Smooth muscle cell (in vitro differentiated cells): ENCODE results near the gene EXOC3L4. TPM values are rescaled to one million over a fixed set of nuclear protein-coding genes. Genes with fewer than 3 reads are reported as not detected.

Source experiments
- DNase-seq: peaks from one replicate; lab custom pipeline; 2025; ENCODE audit not compliant: unreplicated experiment; lab: John Stamatoyannopoulos, UW
- H2AFZ ChIP-seq: fragments of 200-600 bp; sonication (generic); 2 replicates; pipeline ENCODE4 v1.6.0; 2016; ENCODE audit warnings: antibody characterized with exemption, low read depth, mild to moderate bottlenecking
- H3F3A ChIP-seq: fragments of 200-600 bp; sonication (generic); 2 replicates; pipeline ENCODE4 v1.6.0; 2017; ENCODE audit warnings: antibody characterized with exemption, low read depth
- H3K27ac ChIP-seq: fragments of 200-600 bp; sonication (generic); 2 replicates; pipeline ENCODE4 v1.5.1; 2016; ENCODE audit warnings: low read depth, mild to moderate bottlenecking
- H3K27me3 ChIP-seq: fragments of 200-600 bp; sonication (generic); 2 replicates; pipeline ENCODE4 v1.6.1; 2016; ENCODE audit warnings: low read depth, mild to moderate bottlenecking
- H3K36me3 ChIP-seq: fragments of 200-600 bp; sonication (generic); 2 replicates; pipeline ENCODE4 v1.5.1; 2016; ENCODE audit warnings: low read depth
- H3K4me1 ChIP-seq: fragments of 200-600 bp; sonication (generic); 2 replicates; pipeline ENCODE4 v1.5.1; 2016; ENCODE audit warnings: low read depth
- H3K4me2 ChIP-seq: fragments of 200-600 bp; sonication (generic); 2 replicates; pipeline ENCODE4 v1.6.0; 2016; ENCODE audit warnings: mild to moderate bottlenecking
- H3K4me3 ChIP-seq: fragments of 200-600 bp; sonication (generic); 2 replicates; pipeline ENCODE4 v1.5.1; 2016; ENCODE audit warnings: mild to moderate bottlenecking
- H3K79me2 ChIP-seq: fragments of 200-600 bp; sonication (generic); 2 replicates; pipeline ENCODE4 v1.6.0; 2016; ENCODE audit warnings: low read depth, mild to moderate bottlenecking
- H3K9ac ChIP-seq: fragments of 200-600 bp; sonication (generic); 2 replicates; pipeline ENCODE4 v1.6.0; 2016; ENCODE audit warnings: low read depth
- H3K9me3 ChIP-seq: fragments of 200-600 bp; sonication (generic); replicated peaks from 2 replicates; pipeline ENCODE4 v1.5.1; 2016; ENCODE audit warnings: low read depth
- H4K20me1 ChIP-seq: fragments of 200-600 bp; sonication (generic); 2 replicates; pipeline ENCODE4 v1.6.0; 2016; ENCODE audit warnings: low read depth
- CTCF ChIP-seq: fragments of 200-600 bp; sonication (generic); IDR thresholded peaks from 2 replicates; pipeline ENCODE4 v1.5.1; 2017; ENCODE audit warnings: borderline replicate concordance, mild to moderate bottlenecking, antibody characterized with exemption; ENCODE audit not compliant: insufficient read depth, poor library complexity, severe bottlenecking
- WGBS: methylation state at CpG from one replicate; pipeline ENCODE4 v1.1.7; 2016; ENCODE audit warnings: low lambda C conversion rate; 5-methylcytosine and 5-hydroxymethylcytosine counted together
- polyA plus RNA-seq: library from polyadenylated mRNA; unstranded; fragments of >200 nt; fragmentation: Nextera tagmentation; extraction: Ambion mirVana; gene quantifications from 2 replicates; pipeline ENCODE4 v1.2.1, GENCODE V29; 2016
- total RNA-seq: library from RNA; depleted of rRNA; stranded (reverse); fragments of >200 nt; gene quantifications from 2 replicates; pipeline ENCODE4 v1.2.3, GENCODE V29; 2014

The EXOC3L4 gene
- total and polyA plus RNA-seq, 2 experiments from 2014 or later, result not detected

GRCh38 chr14:103110681-103111231 is 16.2 kb downstream of the EXOC3L4 start:
- peaks cover 3% of the 10 kb centered on the region for H3F3A ChIP-seq
- H4K20me1 ChIP-seq, result no peaks in the 10 kb centered on the region
- 59% methylated on average over 14 of the region's 14 CpGs for WGBS
- H3K27me3 ChIP-seq, result no peaks in the 10 kb centered on the region
- no peak overlapping the region for H3K4me3 ChIP-seq
- no peak for TF ChIP-seq CTCF
- H3K79me2 ChIP-seq, result no peaks in the 10 kb centered on the region
- peak overlapping the region; percentile 81 for H3K4me2 ChIP-seq
- H3K4me1 ChIP-seq, result peaks cover 23% of the 10 kb centered on the region
- H3K36me3 ChIP-seq, result no peaks in the 10 kb centered on the region
- H3K9me3 ChIP-seq, result no peaks in the 10 kb centered on the region
- no peak for DNase-seq
- H3K27ac ChIP-seq, result peak overlapping the region; percentile 80
- no peak overlapping the region for H2AFZ ChIP-seq
- no peak overlapping the region for H3K9ac ChIP-seq

- Histone ChIP-seq H4K20me1 (no peaks in the 10 kb centered on the region), H2AFZ (no peak overlapping the region), H3K4me3 (no peak overlapping the region), H3K27ac (no peak overlapping the region), H3K4me1 (peaks cover 23% of the 10 kb centered on the region), H3K27me3 (no peaks in the 10 kb centered on the region), H3K36me3 (no peaks in the 10 kb centered on the region), H3K4me2 (peak overlapping the region; percentile 81), H3K9ac (no peak overlapping the region), H3K9me3 (no peaks in the 10 kb centered on the region), H3K79me2 (no peaks in the 10 kb centered on the region), H3F3A (no peaks in the 10 kb centered on the region)
- WGBS, result 94% methylated on average over 5 of the region's 6 CpGs
- TF ChIP-seq CTCF, result no peak
- DNase-seq, result no peak
These were observed 16.8 kb downstream of the EXOC3L4 start for GRCh38 chr14:103111232-103111868.

- H3K27me3 ChIP-seq, result no peaks in the 10 kb centered on the region
- no peak overlapping the region for H3K9ac ChIP-seq
- H3K9me3 ChIP-seq, result no peaks in the 10 kb centered on the region
- no peak overlapping the region for H3K27ac ChIP-seq
- H3K36me3 ChIP-seq, result no peaks in the 10 kb centered on the region
- H3K79me2 ChIP-seq, result no peaks in the 10 kb centered on the region
- no peaks in the 10 kb centered on the region for H3F3A ChIP-seq
- no peak for TF ChIP-seq CTCF
- H3K4me1 ChIP-seq, result peaks cover 23% of the 10 kb centered on the region
- no peaks in the 10 kb centered on the region for H4K20me1 ChIP-seq
- no peak overlapping the region for H3K4me3 ChIP-seq
- no peak overlapping the region for H2AFZ ChIP-seq
- no peak for DNase-seq
- no peak overlapping the region for H3K4me2 ChIP-seq
- 95% methylated on average over 11 of the region's 11 CpGs for WGBS
These were observed 18.1 kb downstream of the EXOC3L4 start for GRCh38 chr14:103112400-103113243.
